ENCODE measurements around the gene KLF18. TPM values are rescaled to one million over a fixed set of nuclear protein-coding genes. Genes with fewer than 3 reads are reported as not detected.

KLF18 gene
- total RNA-seq, 2 experiments from 2014 or later = not detected

- peaks cover 38% of the 10 kb centered on the region for H3K27me3 Mint-ChIP-seq
- CTCF ChIA-PET = no interaction called here
- no peak overlapping the region for H3K4me3 Mint-ChIP-seq
- H3K36me3 Mint-ChIP-seq (ENCODE audit: low read depth) = no peaks in the 10 kb centered on the region
- H3K4me1 Mint-ChIP-seq = no peaks in the 10 kb centered on the region
- DNase-seq = no peak
- POLR2A ChIA-PET = no interaction called here
- H3K27ac Mint-ChIP-seq = no peak overlapping the region
- H3K9me3 Mint-ChIP-seq = no peaks in the 10 kb centered on the region
These were observed 51.9 kb downstream of the KLF18 start for GRCh38 chr1:44089371-44090048.

Other genes with a start within 250 kb of the KLF18 start
- gene ARTN, start 207.8 kb downstream of the KLF18 start, total RNA-seq = under 1 TPM; 0.10 to 0.52 TPM
- gene IPO13, start 194.7 kb downstream of the KLF18 start, total RNA-seq = 10 to 100 TPM; 22.0 to 27.2 TPM
- 10 to 100 TPM; 28.0 to 30.0 TPM for gene DPH2, start 171.6 kb downstream of the KLF18 start, total RNA-seq
- 100 to 1,000 TPM in 1 of 2 experiments, 10 to 100 TPM in 1; 90.1 to 112 TPM for gene ATP6V0B, start 166.7 kb downstream of the KLF18 start, total RNA-seq
- 1 to 10 TPM; 8.0 to 9.3 TPM for gene B4GALT2, start 162.4 kb downstream of the KLF18 start, total RNA-seq
- gene CCDC24, start 150.0 kb downstream of the KLF18 start, total RNA-seq = 1 to 10 TPM in 1 of 2 experiments, under 1 TPM in 1; 0.71 to 1.3 TPM
- 1 to 10 TPM; 4.0 to 4.8 TPM for gene SLC6A9, start 110.2 kb downstream of the KLF18 start, total RNA-seq
- not detected for gene KLF17, start 22.8 kb downstream of the KLF18 start, total RNA-seq
- gene DMAP1, start 71.8 kb upstream of the KLF18 start, total RNA-seq = 10 to 100 TPM; 45.8 to 46.2 TPM
- 10 to 100 TPM; 27.8 to 29.2 TPM for gene ERI3, start 213.6 kb upstream of the KLF18 start, total RNA-seq